Measurements from ENCODE around the gene ZBTB8B.
"Not testable (repeated sequence)": the region's sequence is repeated elsewhere in the genome, so short reads cannot be mapped to it uniquely, and the experiment has no call there.

Gene ZBTB8B

GRCh38 chr1:32470991-32471694 is 6.3 kb downstream of the ZBTB8B start:
- no peak for DNase-seq

GRCh38 chr1:32471695-32472362 is 7.0 kb downstream of the ZBTB8B start:
- DNase-seq, result no peak

DNA sequence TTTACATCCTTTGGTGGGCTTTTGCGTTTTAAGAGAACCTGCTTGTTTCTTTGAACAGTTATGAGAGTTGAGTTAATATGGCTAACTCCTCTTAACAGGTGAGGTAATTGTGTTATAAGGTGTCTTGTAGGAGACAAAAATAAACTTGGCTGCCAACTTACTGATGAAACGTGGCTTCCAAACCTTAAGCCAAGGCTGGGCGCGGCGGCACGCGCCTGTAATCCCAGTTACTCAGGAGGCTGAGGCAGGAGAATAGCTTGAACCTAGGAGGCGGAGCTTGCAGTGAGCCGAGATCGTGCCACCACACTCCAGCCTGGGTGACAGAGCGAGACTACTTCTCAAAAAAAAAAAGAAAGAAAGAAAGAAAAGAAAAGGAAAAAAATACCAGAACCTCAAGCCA is 8.1 kb downstream of the ZBTB8B start:
- DNase-seq, result not testable (repeated sequence)

DNA sequence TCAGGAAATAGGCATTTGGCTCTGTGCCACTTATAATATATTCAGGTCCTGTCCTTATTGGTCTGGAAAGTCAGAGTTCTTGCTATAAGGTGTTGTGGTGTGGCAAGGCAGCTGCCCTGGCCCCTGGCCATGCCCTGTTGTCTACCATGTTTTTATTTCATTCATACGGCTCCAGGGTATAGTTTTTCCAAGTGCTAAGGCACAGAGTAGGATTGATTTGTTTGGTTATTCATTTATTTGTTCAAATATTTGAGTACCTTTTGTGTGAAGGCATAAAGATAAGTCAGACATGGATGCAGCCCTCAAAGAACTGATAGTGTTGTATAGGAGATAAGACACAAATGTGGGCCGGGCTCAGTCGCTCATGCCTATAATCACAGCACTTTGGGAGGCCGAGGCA is 10.1 kb downstream of the ZBTB8B start:
- no peak for DNase-seq

DNA sequence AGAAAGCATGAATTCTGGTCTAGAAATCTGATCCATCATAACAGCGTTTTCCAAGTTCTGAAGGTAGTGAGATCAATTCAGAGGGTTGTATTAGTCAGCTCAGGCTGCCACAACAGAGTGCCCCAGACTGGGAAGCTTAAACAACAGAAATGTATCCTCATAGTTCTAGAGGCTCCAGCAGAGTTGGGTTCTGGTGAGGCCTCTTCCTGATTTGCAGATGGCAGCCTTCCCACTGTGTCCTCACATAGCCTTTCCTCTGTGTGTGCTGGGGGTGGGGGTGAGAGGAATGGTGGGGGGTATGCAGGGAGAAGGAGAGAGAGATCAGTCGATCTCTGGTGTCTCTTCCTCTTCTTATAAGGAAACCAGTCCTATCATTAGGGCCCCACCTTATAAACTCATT is 15.1 kb downstream of the ZBTB8B start:
- DNase-seq, result no peak

GRCh38 chr1:32480761-32481160 is 15.9 kb downstream of the ZBTB8B start:
- no peak for DNase-seq

GRCh38 chr1:32481788-32482187 is 16.9 kb downstream of the ZBTB8B start:
- not testable (repeated sequence) for DNase-seq

DNA sequence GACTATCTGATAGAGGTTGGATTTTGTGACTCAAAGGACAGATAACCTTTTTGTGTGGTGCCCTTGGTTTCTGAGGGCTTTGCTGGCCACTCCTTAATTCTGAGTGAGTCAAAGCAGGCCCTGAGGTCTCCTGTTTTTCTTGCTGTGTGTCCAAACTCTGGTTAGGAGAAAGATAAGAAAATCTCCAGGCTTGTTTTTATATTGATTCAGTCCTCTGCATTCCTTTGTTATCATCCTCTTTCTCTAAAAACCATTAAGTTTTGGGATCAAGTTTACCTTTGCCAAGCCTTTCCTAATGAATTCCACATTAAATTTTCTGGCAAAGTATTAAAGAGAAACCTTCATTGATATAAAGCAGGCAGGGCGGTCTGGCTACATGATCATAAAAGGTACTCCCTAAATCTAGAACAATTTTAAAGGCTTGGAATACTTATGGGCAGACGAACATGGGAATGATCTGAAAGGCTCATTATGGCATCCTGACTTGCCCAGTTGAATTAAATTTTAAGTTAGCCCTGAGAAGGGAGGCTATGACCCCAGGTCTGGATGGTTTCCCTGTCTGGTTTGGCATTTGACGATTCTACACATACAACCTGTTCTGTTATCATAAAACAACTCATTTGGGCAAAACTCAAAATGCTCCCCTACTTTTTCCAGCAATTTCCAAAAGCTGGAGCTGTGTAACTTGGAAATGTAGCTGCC is 20.8 kb downstream of the ZBTB8B start:
- DNase-seq, result no peak

DNA sequence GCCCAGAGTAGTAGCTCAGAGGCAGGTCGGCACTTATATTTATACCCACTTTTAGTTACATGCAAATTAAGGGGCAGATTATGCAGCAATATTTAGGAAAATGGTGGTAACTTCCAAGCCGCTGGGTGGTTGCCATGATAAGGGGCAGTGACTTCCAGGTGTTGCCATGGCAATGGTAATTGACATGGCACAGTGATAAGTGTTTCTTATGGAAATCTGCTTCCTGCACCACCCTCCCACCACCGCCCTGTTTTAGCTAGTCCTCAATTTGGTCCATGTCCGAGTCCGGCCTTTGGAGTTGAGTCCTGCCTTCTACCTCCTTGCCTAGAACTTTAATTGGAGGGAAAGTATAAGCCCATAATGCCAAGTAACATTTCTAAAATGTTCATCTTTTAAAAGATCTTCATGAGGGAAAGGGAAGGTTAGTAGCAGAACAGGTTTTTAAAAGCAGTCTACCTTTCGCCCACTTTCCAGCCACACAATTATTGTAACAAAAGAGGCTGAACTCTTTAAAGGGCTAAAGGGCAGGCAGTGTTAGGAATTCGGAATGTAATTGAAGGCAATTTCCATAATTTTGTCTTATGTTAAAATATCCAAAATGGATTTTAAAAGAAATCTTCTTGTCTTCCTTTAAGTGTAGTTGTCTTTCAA is 21.7 kb downstream of the ZBTB8B start:
- DNase-seq, result no peak

DNA sequence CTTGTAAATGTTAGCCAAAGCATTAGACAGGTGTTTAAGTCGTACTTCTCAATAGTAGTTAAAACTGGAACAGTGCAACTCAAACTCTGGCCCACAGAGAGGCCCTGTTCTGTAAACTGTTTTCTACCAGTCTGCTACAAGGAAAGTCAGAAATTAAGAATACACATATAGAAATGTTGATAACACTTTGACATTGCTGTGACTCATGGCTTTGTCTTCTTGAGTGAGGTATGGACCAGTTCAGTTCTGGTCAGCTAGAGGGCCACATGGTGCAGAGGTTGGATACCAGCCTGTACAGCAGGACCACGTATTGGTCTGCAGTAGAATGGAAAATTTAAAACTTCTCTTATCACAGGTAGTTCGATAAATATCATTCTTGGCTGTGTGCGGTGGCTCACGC is 22.3 kb downstream of the ZBTB8B start:
- DNase-seq, result no peak

DNA sequence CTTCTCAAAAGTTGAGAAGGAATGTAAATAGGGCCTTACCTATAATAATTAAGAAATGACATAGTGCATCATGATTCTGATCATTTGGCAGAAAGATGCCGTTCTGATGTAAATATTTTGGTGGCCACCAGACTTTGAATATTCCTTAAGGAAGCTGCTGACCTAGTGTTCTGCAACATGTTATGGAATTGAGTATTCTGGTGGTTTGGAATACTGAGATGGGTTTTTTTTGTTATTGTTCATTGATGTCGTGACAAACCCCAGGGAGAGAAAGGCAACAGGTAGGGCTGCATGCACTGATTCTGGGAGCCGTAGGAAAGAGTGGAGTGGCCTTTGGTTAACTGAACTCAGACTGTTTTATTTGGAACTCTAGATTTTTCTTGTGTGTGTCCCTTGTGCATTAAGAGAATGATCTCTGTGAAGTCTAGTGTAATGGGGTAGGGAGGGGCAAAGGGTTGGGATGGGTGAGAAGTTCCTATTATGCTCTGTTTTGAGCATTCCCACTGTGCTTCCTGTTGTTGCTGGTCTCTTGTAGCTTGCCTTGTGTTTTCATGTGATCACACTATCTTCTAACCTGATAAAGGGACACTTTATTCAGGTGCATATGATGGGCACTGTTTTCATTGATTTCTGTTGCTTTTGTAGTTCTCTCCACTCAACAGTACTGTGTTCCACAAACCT is 25.0 kb downstream of the ZBTB8B start:
- no peak for DNase-seq

DNA sequence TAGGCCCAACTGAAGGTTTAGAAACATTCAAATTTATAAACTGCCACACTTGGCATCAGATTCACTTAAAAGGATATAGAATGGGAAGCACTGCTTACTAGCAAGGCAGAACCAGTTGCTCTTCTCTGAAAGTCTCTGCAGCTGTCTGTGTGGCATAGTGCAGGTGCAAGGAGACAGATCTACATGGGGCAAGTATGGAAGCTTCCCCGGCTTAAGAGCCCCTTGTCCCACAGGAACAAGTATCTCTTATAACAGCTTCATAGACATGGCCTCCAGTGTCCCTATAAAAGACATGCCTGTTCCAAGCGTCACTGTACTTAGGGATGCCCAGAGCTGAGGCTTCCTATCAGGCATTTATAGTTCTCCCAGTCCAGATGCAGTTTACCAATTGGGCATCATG is 26.5 kb downstream of the ZBTB8B start:
- DNase-seq, result no peak

DNA sequence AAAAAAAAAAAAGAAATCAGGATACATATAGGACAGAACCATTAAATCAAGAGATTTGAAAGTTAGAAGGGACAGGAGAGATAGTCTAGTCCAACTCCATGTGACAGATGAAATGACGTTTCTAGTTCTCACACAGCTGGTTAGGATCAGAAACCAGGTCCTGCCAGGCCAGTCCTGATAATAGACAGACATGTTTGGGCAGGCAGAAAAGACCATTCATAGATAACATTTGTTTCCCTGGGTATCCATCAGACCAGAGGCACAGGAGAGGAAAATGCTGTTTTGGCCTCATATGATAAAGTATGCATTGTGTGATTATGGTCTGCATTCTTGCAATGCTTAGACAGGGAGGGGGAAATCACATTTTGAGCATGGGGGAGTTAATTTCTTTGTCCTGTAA is 29.3 kb downstream of the ZBTB8B start:
- DNase-seq, result no peak

- no peak for DNase-seq
These were observed 30.0 kb downstream of the ZBTB8B start for GRCh38 chr1:32494711-32495337.

GRCh38 chr1:32496127-32496526 is 31.3 kb downstream of the ZBTB8B start:
- no peak for DNase-seq

DNA sequence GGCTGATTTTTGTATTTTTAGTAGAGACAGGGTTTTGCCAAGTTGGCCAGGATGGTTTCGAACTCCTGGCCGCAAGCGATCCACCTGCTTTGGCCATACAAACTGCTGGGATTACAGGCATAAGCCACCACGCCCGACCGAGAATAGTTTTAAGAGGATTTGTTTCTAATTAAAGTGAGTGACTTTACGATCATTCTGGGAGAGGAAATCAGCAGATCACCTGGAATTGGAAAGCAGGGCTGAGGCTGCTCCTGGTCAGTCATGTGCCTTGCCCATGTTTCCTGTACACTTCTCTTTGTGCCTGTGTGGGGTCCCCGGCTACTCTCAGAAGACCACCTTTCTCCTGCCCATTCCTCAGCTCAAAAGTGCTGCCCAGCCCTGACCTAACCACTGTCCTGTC is 33.9 kb downstream of the ZBTB8B start:
- no peak for DNase-seq

DNA sequence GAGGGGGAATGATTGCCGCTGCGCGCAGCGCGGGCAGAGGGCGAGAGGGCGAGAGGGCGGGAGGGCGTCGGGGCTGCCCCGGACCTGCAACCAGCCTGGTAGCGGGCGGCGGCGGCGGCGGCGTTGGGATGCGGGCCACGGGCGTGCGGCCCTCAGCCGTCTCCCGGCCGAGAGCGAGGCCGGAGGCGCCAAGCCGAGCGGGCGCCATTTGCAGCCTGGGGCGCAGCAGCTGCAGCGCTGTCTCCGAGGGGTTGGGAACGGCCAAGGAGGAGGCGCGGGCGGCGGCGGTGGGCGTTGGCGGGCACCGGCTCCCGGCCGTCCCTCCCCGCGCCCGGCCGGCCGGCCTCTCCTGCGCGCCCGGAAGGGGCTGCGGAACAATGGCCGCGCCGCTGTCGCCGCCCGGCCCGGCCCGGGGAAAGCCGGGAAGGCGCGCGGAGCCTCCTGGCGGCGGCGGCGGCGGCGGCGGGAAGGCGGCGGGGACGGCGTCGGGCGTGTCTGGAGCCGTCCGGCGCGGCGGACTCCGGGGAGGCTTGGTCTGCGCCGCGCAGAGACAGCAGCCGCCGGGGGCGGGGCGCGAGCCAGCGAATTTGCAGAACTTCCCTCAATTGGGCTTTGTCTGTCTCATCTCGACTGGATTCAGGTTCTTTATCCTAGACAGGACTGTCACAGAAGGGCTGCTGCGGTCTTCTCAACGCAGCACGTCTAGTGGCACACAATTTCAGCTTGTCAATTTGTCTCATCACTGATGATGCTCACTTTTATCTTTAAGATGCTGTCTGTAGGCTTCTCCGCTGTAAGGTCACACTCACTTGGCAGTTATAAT is 35.7 kb downstream of the ZBTB8B start:
- DNase-seq, result peak in 1 of 4 experiments; percentile 3

GRCh38 chr1:32501865-32502264 is 37.0 kb downstream of the ZBTB8B start:
- no peak for DNase-seq

GRCh38 chr1:32503153-32503552 is 38.3 kb downstream of the ZBTB8B start:
- no peak for DNase-seq

DNA sequence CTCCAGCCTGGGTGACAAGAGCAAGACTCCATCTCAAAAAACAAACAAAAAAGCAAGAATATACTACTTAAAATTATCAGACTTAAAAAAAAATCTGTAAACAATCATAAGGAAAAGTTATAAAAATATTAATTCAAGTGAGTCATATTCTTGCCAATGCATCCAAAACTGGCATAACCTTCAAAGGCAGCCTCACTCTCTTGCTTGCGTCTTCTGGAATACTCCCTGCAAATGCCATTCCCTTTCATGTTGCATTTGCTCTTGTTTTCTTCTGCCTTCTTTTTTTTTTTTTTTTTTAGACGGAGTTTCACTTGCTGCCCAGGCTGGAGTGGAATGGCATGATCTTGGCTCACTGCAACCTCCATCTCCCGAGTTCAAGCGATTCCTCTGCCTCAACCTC is 42.1 kb downstream of the ZBTB8B start:
- no peak for DNase-seq

GRCh38 chr1:32508761-32509160 is 43.9 kb downstream of the ZBTB8B start:
- no peak for DNase-seq

DNA sequence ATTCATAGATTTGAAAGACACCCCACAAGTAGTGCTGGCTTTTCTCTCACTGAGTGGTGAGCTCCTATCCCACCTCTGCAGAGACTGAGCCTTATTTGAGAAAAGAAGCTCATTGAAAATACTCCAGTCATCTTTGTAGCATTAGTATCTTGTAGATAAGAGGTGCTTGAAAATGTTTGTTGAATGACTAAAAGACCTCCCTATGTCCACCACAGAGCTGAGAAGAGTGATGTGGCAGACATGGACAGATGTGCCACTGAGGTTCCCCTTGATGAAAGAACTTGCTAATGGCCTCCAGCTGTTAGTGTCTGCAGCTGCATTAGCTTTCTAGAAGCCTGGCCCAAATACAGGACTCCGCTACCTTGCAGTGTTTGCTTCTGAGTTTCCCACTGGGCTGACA is 45.1 kb downstream of the ZBTB8B start:
- no peak for DNase-seq
